ENCODE data around the gene PSMC1. TPM values are rescaled to one million over a fixed set of nuclear protein-coding genes. Genes with fewer than 3 reads are reported as not detected.

Gene PSMC1
- total RNA-seq, 2 donors from 2014 or later = 108 to 122 TPM

DNA sequence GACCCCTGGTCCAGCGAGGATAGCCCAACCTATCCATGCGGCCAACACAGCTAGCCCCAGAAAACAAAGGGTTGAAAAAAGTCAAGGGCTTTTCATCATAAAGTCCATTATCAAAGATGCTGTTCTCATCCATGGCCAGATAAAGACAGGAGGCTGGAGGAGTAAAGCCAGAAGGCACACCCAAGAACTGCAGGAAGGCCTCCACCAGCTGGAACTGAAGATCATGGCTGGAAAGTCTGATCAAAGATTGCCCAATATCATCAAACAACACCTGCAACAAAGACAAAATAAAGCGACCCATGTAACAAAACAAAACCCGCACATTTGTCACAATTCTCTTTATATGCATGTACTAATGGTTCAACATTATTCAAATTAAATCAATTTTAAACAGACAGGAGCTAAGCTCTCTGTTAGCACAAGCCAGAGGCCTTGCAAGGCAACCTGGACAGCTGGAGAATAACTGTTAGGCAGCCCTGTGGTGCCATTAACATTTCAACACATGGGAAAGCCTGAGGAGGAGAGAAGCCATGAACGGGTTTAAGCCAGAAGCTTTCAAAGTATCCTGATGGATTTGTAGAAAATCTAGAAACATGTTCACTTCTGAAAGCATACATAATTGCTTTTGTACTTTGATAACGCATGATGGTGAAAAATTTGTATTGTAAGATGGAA lies 34.1 kb downstream of the PSMC1 start:
- no peak overlapping the region for H3K4me3 ChIP-seq (ENCODE audit: low read length)
- Mint-ChIP-seq H3K27ac (no peak overlapping the region), H3K9me3 (no peaks in the 10 kb centered on the region), H3K36me3 (ENCODE audit: low read depth) (peaks cover 52% of the 10 kb centered on the region), H3K4me1 (peaks cover 12% of the 10 kb centered on the region), H3K4me3 (no peak overlapping the region), H3K27me3 (ENCODE audit: insufficient read depth) (no peaks in the 10 kb centered on the region)
- TF ChIP-seq, protein P1, sequence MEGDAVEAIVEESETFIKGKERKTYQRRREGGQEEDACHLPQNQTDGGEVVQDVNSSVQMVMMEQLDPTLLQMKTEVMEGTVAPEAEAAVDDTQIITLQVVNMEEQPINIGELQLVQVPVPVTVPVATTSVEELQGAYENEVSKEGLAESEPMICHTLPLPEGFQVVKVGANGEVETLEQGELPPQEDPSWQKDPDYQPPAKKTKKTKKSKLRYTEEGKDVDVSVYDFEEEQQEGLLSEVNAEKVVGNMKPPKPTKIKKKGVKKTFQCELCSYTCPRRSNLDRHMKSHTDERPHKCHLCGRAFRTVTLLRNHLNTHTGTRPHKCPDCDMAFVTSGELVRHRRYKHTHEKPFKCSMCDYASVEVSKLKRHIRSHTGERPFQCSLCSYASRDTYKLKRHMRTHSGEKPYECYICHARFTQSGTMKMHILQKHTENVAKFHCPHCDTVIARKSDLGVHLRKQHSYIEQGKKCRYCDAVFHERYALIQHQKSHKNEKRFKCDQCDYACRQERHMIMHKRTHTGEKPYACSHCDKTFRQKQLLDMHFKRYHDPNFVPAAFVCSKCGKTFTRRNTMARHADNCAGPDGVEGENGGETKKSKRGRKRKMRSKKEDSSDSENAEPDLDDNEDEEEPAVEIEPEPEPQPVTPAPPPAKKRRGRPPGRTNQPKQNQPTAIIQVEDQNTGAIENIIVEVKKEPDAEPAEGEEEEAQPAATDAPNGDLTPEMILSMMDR (conservative IDR thresholded peaks at IDR 0.05) = no peak
- H3K27ac ChIP-seq (ENCODE audit: low read depth, low read length) = no peak overlapping the region
- peaks cover 75% of the 10 kb centered on the region for H3K36me3 ChIP-seq (ENCODE audit: control insufficient read depth, insufficient read depth, low read length)
- H3K9ac ChIP-seq (ENCODE audit: extremely low read depth, low read length, poor library complexity, severe bottlenecking) = no peak overlapping the region
- H3K4me1 ChIP-seq (ENCODE audit: control insufficient read depth, insufficient read depth, low read length) = peaks cover 3% of the 10 kb centered on the region
- WGBS, 2 experiments (ENCODE audit: insufficient coverage in 1 of 2, insufficient read length in 1 of 2) = 80 to 90% methylated on average over 3 to 5 of the region's 6 CpGs
- no peaks in the 10 kb centered on the region for H3K9me3 ChIP-seq (ENCODE audit: control insufficient read depth, low read length)
- H3K27me3 ChIP-seq (ENCODE audit: control insufficient read depth, insufficient read depth, low read length, poor library complexity, severe bottlenecking) = no peaks in the 10 kb centered on the region
- no peak for DNase-seq

DNA sequence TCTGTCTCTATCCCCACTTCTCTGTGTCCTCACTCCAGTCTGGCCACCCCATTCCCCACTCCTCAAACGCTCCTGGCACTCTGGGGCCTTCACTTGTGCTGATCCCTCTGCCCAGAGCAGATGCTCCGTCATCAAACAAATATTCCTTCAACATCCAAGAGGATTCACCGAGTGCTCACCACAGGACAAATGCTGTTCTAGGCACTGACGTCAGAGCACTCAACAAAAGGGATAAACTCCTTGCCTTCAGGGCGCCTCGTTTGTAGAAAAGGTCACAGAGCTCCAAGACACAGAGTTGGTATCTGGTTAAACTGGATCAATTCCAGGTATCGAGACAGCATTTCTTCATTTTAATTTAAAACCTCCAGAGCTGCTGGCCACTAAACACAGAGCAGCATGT lies 35.3 kb downstream of the PSMC1 start:
- WGBS, 2 experiments (ENCODE audit: insufficient coverage in 1 of 2, insufficient read length in 1 of 2) = 91 to 98% methylated on average over 5 to 7 of the region's 7 CpGs
- Histone ChIP-seq H3K9ac (ENCODE audit: extremely low read depth, low read length, poor library complexity, severe bottlenecking) (no peak overlapping the region), H3K9me3 (ENCODE audit: control insufficient read depth, low read length) (no peaks in the 10 kb centered on the region), H3K27me3 (ENCODE audit: control insufficient read depth, insufficient read depth, low read length, poor library complexity, severe bottlenecking) (no peaks in the 10 kb centered on the region), H3K36me3 (ENCODE audit: control insufficient read depth, insufficient read depth, low read length) (peaks cover 76% of the 10 kb centered on the region), H3K4me1 (ENCODE audit: control insufficient read depth, insufficient read depth, low read length) (peaks cover 3% of the 10 kb centered on the region), H3K4me3 (ENCODE audit: low read length) (no peak overlapping the region), H3K27ac (ENCODE audit: low read depth, low read length) (no peak overlapping the region)
- no peaks in the 10 kb centered on the region for H3K9me3 Mint-ChIP-seq
- H3K27ac Mint-ChIP-seq = peak overlapping the region; percentile 26
- TF ChIP-seq, protein P1 (conservative IDR thresholded peaks at IDR 0.05) = no peak
- DNase-seq = no peak
- peaks cover 50% of the 10 kb centered on the region for H3K36me3 Mint-ChIP-seq (ENCODE audit: low read depth)
- H3K4me1 Mint-ChIP-seq = peaks cover 12% of the 10 kb centered on the region
- H3K27me3 Mint-ChIP-seq (ENCODE audit: insufficient read depth) = no peaks in the 10 kb centered on the region
- no peak overlapping the region for H3K4me3 Mint-ChIP-seq

DNA sequence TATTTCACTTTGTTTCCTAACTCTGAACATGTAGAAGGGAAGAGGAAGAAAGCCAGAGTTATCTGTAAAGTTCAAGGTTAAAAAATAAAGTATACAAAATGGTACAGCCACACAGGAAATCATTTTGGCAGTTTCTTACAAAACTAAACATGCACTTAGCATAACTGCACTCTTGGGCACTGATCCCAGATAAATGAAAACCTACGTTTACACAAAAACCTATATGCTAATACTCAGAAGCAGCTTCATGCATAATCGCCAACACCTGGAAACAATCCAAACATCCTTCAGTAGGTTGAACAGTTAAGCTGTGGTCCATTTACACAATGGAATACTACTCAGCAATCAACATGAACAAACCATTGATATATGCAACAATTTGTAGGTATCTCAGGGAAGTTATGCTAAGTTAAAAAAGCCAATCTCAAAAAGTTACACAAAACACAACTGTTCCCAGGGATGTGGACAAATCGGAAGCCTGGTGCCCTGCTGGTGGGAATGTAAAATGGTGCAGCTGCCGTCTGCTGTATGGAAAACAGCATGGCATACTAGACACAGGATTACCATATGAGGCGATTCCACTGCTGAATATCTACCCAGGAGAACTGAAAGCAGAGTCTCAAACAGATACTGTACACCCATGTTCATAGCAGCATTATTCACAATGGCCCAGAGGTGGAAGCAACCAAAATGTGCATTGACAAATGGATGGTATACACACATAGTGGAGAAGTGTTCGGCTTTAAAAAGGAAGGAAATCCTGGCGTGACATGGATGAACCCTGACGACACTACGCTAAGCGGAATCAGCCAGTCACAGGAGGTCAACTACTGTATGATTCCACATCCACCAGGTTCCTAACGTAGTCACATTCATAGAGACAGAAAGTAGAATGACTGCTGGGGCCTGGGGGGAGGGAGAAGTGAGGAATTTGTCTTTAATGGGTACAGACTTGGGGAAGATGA lies 37.7 kb downstream of the PSMC1 start:
- H3K27me3 Mint-ChIP-seq (ENCODE audit: insufficient read depth) = no peaks in the 10 kb centered on the region
- H3K36me3 Mint-ChIP-seq (ENCODE audit: low read depth) = peaks cover 49% of the 10 kb centered on the region

More for the DNA sequence above, 37.7 kb downstream of the PSMC1 start:
- no peak for DNase-seq
- peaks cover 75% of the 10 kb centered on the region for H3K36me3 ChIP-seq (ENCODE audit: control insufficient read depth, insufficient read depth, low read length)
- no peak overlapping the region for H3K4me3 Mint-ChIP-seq
- peaks cover 8% of the 10 kb centered on the region for H3K4me1 Mint-ChIP-seq
- H3K9me3 ChIP-seq (ENCODE audit: control insufficient read depth, low read length) = no peaks in the 10 kb centered on the region
- no peaks in the 10 kb centered on the region for H3K27me3 ChIP-seq (ENCODE audit: control insufficient read depth, insufficient read depth, low read length, poor library complexity, severe bottlenecking)
- no peak overlapping the region for H3K27ac ChIP-seq (ENCODE audit: low read depth, low read length)
- H3K4me3 ChIP-seq (ENCODE audit: low read length) = no peak overlapping the region
- TF ChIP-seq, protein P1 (conservative IDR thresholded peaks at IDR 0.05) = no peak
- WGBS, 2 experiments (ENCODE audit: insufficient coverage in 1 of 2, insufficient read length in 1 of 2) = 96 to 100% methylated on average over 8 to 11 of the region's 11 CpGs
- no peak overlapping the region for H3K9ac ChIP-seq (ENCODE audit: extremely low read depth, low read length, poor library complexity, severe bottlenecking)
- no peaks in the 10 kb centered on the region for H3K9me3 Mint-ChIP-seq
- H3K27ac Mint-ChIP-seq = no peak overlapping the region
- H3K4me1 ChIP-seq (ENCODE audit: control insufficient read depth, insufficient read depth, low read length) = peaks cover under 1% of the 10 kb centered on the region
